ENCODE data around the gene PCDHGB7.

DNA sequence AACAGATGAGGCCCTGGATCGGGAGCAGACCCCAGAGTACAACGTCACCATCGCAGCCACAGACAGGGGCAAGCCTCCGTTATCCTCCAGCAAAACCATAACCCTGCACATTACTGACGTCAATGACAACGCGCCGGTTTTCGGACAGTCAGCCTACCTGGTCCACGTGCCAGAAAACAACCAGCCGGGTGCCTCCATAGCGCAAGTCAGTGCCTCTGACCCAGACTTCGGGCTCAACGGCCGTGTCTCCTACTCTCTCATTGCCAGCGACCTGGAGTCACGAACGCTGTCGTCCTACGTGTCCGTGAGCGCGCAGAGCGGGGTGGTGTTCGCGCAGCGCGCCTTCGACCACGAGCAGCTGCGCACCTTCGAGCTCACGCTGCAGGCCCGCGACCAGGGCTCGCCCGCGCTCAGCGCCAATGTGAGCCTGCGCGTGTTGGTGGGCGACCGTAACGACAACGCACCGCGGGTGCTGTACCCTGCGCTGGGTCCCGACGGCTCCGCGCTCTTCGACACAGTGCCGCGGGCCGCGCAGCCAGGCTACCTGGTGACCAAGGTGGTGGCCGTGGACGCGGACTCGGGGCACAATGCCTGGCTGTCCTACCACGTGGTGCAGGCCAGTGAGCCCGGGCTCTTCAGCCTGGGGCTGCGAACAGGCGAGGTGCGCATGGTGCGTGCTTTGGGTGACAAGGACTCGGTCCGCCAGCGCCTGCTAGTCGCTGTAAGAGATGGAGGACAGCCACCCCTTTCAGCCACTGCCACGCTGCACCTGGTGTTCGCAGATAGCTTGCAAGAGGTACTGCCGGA lies 1.8 kb downstream of the PCDHGB7 start:
- TF ChIP-seq, protein P1, sequence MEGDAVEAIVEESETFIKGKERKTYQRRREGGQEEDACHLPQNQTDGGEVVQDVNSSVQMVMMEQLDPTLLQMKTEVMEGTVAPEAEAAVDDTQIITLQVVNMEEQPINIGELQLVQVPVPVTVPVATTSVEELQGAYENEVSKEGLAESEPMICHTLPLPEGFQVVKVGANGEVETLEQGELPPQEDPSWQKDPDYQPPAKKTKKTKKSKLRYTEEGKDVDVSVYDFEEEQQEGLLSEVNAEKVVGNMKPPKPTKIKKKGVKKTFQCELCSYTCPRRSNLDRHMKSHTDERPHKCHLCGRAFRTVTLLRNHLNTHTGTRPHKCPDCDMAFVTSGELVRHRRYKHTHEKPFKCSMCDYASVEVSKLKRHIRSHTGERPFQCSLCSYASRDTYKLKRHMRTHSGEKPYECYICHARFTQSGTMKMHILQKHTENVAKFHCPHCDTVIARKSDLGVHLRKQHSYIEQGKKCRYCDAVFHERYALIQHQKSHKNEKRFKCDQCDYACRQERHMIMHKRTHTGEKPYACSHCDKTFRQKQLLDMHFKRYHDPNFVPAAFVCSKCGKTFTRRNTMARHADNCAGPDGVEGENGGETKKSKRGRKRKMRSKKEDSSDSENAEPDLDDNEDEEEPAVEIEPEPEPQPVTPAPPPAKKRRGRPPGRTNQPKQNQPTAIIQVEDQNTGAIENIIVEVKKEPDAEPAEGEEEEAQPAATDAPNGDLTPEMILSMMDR (IDR thresholded peaks at IDR 0.05) = no peak
- no peak for TF ChIP-seq POLR2AphosphoS5 (IDR thresholded peaks at IDR 0.05)

Data from breast epithelium (tissue), 3 donors.